GM21528 (cell line): Measurements from ENCODE around the gene PBXIP1.

Source experiments
- ATAC-seq: cut with Tn5 transposase; IDR thresholded peaks from one replicate; pipeline ENCODE4 v1.9.1; 2021; ENCODE audit warnings: mild to moderate bottlenecking, moderate library complexity; ENCODE audit not compliant: unreplicated experiment, low FRiP score

Gene PBXIP1

DNA sequence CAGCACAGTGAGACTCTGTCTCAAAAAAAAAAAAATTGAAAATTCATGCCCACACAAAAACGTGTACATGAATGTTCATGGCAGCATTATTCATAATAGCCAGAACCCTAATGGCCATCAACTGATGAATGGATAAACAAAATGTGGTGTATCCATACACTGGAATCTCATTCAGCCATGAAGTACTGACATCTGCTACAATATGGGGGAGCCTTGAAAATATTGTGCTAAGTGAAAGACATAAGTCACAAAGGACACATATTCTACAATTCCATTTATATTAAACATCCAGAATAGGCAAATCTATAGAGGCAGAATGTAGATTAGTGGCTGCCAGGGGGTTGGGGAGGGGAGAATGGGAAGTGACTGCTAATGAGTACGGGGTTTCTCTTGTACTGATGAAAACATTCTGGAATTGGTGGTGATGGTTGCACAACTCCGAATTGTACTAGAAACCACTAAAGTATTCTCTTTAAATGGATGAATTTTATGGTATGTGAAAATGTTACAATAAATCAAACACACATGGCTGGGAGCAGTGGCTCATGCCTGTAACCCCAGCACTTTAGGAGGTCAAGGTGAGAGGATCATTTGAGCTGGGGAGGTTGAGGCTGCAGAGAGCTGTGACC is 52.8 kb downstream of the PBXIP1 start:
- no peak for ATAC-seq

DNA sequence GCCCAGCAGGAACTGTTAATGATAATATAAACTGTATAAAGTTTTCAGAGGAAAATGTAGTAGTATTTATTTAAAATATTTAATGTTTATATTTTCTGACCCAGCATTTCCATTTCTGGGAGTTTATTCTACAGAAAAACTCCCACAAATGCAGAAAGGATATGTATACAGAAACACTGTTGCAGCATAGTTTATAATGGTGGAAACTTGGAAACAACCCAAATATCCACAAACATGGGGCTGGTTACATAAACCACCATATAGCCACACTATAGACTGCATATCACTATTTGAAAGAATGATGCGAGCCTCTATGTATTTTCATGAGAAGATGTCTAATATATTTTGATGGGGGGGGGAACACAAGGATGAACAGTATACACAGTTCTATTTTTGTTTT is 54.3 kb downstream of the PBXIP1 start:
- no peak for ATAC-seq

DNA sequence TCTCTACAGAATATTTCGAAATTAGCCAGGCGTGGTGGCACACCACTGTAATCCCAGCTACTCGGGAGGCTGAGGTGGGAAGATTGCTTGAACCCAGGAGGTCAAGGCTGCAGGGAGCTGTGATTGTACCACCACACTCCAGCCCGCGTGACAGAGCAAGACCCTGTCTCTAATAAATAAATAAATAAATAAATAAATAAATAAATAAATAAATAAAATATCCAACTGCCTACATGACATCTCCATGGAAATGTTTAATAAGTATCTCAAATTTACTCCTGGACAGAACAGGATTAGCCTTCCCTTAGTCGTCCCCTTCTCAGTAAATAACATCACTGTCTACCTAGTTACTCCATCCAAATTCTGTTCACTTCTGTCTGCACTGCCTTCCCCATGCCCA is 56.9 kb downstream of the PBXIP1 start:
- no peak for ATAC-seq

DNA sequence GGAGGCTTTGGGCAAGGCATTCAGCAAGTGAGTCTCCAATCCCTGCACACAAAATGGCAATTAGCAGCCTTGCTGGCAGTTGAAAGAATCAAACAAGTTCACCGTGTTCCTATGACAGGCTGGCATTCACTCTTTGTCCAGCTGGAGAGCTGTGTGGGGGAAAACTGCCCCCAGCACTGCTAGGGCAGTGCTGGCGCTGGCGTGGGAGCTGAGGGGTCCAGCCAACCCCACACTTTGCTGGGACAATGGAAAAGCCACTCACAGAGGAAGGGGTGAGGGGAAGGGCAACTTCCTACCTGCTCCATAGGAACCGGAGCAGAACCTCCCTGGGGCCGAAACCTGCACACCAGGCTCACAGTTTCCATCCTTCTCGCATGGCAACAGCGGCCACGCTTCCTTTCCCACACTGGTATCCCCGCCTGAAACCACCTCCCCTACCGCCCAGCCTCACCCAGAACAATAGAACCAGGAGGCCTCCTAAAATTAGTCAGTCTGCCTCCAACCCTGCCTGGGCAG is 59.1 kb downstream of the PBXIP1 start:
- no peak for ATAC-seq

DNA sequence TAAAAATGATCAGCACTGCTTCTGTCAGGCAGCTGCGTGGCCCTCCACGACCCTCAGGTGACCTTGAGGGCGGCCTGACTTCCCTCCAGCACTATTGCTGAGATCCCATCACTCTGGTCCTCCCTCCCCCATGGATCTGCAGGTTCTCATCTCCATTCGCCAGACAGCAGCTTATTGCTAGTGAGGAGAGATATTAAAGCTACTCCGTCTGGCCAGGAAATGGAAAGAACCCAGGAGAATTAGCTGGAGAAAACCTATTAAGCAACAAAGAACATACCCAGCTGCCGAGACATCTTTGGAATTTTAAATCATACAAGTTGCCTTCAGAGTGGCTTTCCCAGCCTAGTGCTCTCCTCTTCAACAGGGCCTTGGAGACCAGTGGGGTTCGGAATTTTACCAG is 60.1 kb downstream of the PBXIP1 start:
- no peak for ATAC-seq
